Thyroid gland (tissue), 4 donors: ENCODE data around the gene SIK3.
"Not testable (repeated sequence)": the region's sequence is repeated elsewhere in the genome, so short reads cannot be mapped to it uniquely, and the experiment has no call there.

Source experiments
- POLR2A ChIP-seq, 2 donors: fragments of 450-650 bp; IDR thresholded peaks; one replicate each; pipeline ENCODE4 v1.6.1; 2017; ENCODE audit warnings: antibody characterized with exemption in 2 of 2, mild to moderate bottlenecking in 2 of 2, moderate library complexity in 1 of 2
- TF ChIP-seq, protein P1 (sequence below), 6 experiments: fragments of 200-600 bp in 3 of 6; fragments of 450-650 bp in 3 of 6; sonication (generic) in 3 of 6; IDR thresholded peaks; one replicate each; pipeline ENCODE4 v1.5.1; 2016 to 2019; ENCODE audit warnings: antibody characterized with exemption in 6 of 6, mild to moderate bottlenecking in 2 of 6, inconsistent platforms in 1 of 6, moderate library complexity in 1 of 6

DNA sequence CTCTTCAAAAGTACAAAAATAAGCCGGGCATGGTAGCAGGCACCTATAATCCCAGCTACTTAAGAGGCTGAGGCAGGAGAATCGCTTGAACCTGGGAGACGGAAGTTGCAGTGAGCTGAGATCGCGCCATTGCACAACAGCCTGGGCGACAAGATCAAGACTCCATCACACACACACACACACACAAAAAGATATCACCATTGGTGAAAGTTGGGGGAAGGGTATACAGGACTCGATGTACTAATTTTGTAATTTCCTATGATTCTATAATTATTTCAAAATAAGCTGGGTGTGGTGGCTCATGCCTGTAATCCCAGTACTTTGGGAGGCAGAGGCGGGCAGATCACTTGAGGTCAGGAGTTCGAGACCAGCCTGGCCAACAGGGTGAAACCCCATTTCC lies 48.1 kb downstream of the SIK3 start:
- TF ChIP-seq, protein P1, sequence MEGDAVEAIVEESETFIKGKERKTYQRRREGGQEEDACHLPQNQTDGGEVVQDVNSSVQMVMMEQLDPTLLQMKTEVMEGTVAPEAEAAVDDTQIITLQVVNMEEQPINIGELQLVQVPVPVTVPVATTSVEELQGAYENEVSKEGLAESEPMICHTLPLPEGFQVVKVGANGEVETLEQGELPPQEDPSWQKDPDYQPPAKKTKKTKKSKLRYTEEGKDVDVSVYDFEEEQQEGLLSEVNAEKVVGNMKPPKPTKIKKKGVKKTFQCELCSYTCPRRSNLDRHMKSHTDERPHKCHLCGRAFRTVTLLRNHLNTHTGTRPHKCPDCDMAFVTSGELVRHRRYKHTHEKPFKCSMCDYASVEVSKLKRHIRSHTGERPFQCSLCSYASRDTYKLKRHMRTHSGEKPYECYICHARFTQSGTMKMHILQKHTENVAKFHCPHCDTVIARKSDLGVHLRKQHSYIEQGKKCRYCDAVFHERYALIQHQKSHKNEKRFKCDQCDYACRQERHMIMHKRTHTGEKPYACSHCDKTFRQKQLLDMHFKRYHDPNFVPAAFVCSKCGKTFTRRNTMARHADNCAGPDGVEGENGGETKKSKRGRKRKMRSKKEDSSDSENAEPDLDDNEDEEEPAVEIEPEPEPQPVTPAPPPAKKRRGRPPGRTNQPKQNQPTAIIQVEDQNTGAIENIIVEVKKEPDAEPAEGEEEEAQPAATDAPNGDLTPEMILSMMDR (IDR thresholded peaks at IDR 0.05), result not testable (repeated sequence)
- not testable (repeated sequence) for TF ChIP-seq POLR2A (IDR thresholded peaks at IDR 0.05)
